Measurements from ENCODE around the gene SLC37A1.
A peak's percentile ranks its signal among the peaks of the same experiment; 100 is the strongest.

The SLC37A1 gene

GRCh38 chr21:42496120-42496838 is 17.4 kb upstream of the SLC37A1 start, which contains the start of gene RSPH1:
TSS of gene RSPH1 (minus strand) at chr21:42496224. CDS start at chr21:42496186, 38 bp downstream.
- DNase-seq: peak; percentile 100
- TF ChIP-seq CTCF (IDR thresholded peaks at IDR 0.05; ENCODE audit: low read depth, low read length): peak; percentile 21; the same call in 1 of the 2 replicates
- Histone ChIP-seq H3K27ac (peak within 1 kb of the TSS; percentile 36; the same call in 1 of the 2 replicates), H3K36me3 (no peaks in the 10 kb centered on the region), H3K4me3 (ENCODE audit: low read depth, low read length) (peak within 1 kb of the TSS; percentile 56), H3K9me3 (ENCODE audit: severe bottlenecking) (no peaks in the 10 kb centered on the region), H3K27me3 (ENCODE audit: insufficient read depth, low read depth, severe bottlenecking) (no peaks in the 10 kb centered on the region)

GRCh38 chr21:42496839-42497202 is 16.8 kb upstream of the SLC37A1 start:
- no peaks in the 10 kb centered on the region for H3K27me3 ChIP-seq (ENCODE audit: insufficient read depth, low read depth, severe bottlenecking)
- DNase-seq: peak; percentile 37
- TF ChIP-seq CTCF (IDR thresholded peaks at IDR 0.05; ENCODE audit: low read depth, low read length): no peak
- peak overlapping the region; percentile 36; the same call in 1 of the 2 replicates for H3K27ac ChIP-seq
- peak overlapping the region; percentile 56 for H3K4me3 ChIP-seq (ENCODE audit: low read depth, low read length)
- no peaks in the 10 kb centered on the region for H3K9me3 ChIP-seq (ENCODE audit: severe bottlenecking)
- H3K36me3 ChIP-seq: no peaks in the 10 kb centered on the region

GRCh38 chr21:42498012-42498411 is 15.6 kb upstream of the SLC37A1 start:
- no peak for DNase-seq
- Histone ChIP-seq H3K36me3 (no peaks in the 10 kb centered on the region), H3K27me3 (ENCODE audit: insufficient read depth, low read depth, severe bottlenecking) (no peaks in the 10 kb centered on the region), H3K9me3 (ENCODE audit: severe bottlenecking) (no peaks in the 10 kb centered on the region), H3K4me3 (ENCODE audit: low read depth, low read length) (no peak overlapping the region), H3K27ac (no peak overlapping the region)
- TF ChIP-seq CTCF (IDR thresholded peaks at IDR 0.05; ENCODE audit: low read depth, low read length): no peak

GRCh38 chr21:42499444-42500112 is 14.1 kb upstream of the SLC37A1 start:
- Histone ChIP-seq H3K4me3 (ENCODE audit: low read depth, low read length) (no peak overlapping the region), H3K27me3 (ENCODE audit: insufficient read depth, low read depth, severe bottlenecking) (no peaks in the 10 kb centered on the region), H3K36me3 (no peaks in the 10 kb centered on the region), H3K27ac (no peak overlapping the region), H3K9me3 (ENCODE audit: severe bottlenecking) (no peaks in the 10 kb centered on the region)
- DNase-seq: peak; percentile 48
- TF ChIP-seq CTCF (IDR thresholded peaks at IDR 0.05; ENCODE audit: low read depth, low read length): 0 out of 2 replicates have a peak, but pooled peaks have one; percentile 17

GRCh38 chr21:42500225-42500624 is 13.4 kb upstream of the SLC37A1 start:
- Histone ChIP-seq H3K9me3 (ENCODE audit: severe bottlenecking) (no peaks in the 10 kb centered on the region), H3K36me3 (no peaks in the 10 kb centered on the region), H3K4me3 (ENCODE audit: low read depth, low read length) (no peak overlapping the region), H3K27ac (no peak overlapping the region), H3K27me3 (ENCODE audit: insufficient read depth, low read depth, severe bottlenecking) (no peaks in the 10 kb centered on the region)
- TF ChIP-seq CTCF (IDR thresholded peaks at IDR 0.05; ENCODE audit: low read depth, low read length): no peak
- no peak for DNase-seq
